ENCODE measurements around the gene AZU1.

The AZU1 gene

DNA sequence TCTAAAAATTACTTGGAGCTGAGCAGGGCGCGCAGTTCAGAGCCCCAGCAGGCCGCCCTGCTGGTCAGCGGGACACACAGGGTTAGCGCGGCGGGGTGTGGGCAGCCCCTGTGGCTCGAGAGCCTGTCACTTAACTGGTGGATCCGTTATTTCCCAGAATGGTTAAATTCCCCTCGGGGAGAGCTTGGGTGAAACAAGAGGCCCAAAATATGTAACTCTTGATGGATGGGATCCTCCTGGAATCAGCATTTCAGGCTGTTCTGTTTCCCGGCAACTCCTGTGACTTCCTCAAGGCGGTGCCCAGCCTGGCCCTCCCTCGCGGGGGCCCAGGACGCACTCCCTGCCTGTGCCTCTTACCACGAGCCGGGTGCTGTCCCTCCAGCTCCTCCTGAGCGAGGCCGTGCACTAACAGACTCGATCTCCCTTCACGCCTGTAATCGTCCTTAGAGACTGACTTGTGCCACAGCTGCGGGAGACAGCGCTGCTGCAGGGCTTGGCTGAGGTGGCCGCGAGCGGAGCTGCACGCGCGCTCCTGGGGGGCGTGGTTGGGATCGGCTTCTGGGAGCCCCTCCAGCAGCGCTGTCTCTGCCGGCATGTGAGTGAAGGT lies 20.7 kb upstream of the AZU1 start:
- peaks cover 96% of the 10 kb centered on the region for H4K20me1 ChIP-seq (ENCODE audit: insufficient read depth, low read length)
- no peak overlapping the region for H3K9ac ChIP-seq (ENCODE audit: low read depth, low read length)
- H3K36me3 ChIP-seq (ENCODE audit: insufficient read depth, low read length), result peaks cover 99% of the 10 kb centered on the region
- no peak overlapping the region for H2AFZ ChIP-seq (ENCODE audit: low read depth, low read length)
- H3K9me3 ChIP-seq (ENCODE audit: insufficient read depth, low read length, severe bottlenecking), result no peaks in the 10 kb centered on the region
- H3K27me3 ChIP-seq (ENCODE audit: insufficient read depth, low read length, poor library complexity), result no peaks in the 10 kb centered on the region
- H3K4me3 ChIP-seq (ENCODE audit: low read depth in 1 of 2, low read length in 2 of 2), result no peak overlapping the region
- H3K4me1 ChIP-seq (ENCODE audit: insufficient read depth, low read length), result peaks cover 5% of the 10 kb centered on the region
- DNase-seq (no peak), ATAC-seq (ENCODE audit: insufficient read depth, low read depth) (no peak; the same call in 2 of the 3 replicates)
- TF ChIP-seq EZH2 (IDR thresholded peaks at IDR 0.05; ENCODE audit: borderline replicate concordance, low read depth, low read length, severe bottlenecking), result no peak
- TF ChIP-seq, protein P1, sequence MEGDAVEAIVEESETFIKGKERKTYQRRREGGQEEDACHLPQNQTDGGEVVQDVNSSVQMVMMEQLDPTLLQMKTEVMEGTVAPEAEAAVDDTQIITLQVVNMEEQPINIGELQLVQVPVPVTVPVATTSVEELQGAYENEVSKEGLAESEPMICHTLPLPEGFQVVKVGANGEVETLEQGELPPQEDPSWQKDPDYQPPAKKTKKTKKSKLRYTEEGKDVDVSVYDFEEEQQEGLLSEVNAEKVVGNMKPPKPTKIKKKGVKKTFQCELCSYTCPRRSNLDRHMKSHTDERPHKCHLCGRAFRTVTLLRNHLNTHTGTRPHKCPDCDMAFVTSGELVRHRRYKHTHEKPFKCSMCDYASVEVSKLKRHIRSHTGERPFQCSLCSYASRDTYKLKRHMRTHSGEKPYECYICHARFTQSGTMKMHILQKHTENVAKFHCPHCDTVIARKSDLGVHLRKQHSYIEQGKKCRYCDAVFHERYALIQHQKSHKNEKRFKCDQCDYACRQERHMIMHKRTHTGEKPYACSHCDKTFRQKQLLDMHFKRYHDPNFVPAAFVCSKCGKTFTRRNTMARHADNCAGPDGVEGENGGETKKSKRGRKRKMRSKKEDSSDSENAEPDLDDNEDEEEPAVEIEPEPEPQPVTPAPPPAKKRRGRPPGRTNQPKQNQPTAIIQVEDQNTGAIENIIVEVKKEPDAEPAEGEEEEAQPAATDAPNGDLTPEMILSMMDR (IDR thresholded peaks at IDR 0.05; ENCODE audit: borderline replicate concordance, extremely low read depth, low read length, poor library complexity, severe bottlenecking), result no peak
- peaks cover 79% of the 10 kb centered on the region for H3K79me2 ChIP-seq (ENCODE audit: insufficient read depth, low read length)
- H3K27ac ChIP-seq (ENCODE audit: low read length), result no peak overlapping the region
- no peak overlapping the region for H3K4me2 ChIP-seq (ENCODE audit: insufficient read depth, low read length)

DNA sequence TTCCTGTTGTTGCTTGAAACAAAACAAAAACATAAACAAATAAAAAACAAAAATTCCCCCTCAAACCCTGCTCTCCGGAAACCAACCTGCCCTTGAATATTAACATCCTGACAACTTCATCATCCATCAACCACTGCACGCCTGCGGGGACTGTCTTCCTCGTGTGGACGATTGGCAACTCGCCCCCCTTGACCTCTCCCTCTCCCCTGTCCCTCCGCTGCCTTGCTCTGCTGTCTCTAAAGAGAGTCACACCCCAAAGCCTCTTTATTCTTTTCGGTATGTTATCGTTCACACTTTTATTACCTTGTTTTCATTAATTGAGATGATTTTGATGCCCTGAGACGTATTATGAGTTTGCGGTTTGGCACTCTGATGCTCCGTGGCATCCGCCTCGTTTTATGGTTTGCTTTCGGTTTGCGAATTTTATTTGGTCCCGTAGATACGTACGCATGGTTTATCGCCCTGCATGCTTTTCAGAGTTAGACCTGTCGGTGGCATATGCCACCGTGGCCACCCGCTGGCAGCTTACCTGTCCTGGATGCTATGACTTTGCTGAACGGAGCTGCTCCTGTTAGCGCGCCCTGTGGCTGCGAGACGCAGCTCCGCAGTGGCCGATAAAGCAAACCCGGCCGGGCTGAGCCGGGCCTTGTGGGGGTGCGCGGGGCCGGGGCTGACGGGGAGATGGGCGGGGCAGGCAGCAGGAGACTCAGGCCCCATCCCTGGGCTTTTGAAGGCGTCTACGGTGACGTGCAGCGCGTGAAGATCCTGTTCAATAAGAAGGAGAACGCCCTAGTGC lies 19.8 kb upstream of the AZU1 start:
- H3K79me2 ChIP-seq (ENCODE audit: insufficient read depth, low read length), result peaks cover 70% of the 10 kb centered on the region
- no peaks in the 10 kb centered on the region for H3K27me3 ChIP-seq (ENCODE audit: insufficient read depth, low read length, poor library complexity)
- peaks cover 93% of the 10 kb centered on the region for H3K36me3 ChIP-seq (ENCODE audit: insufficient read depth, low read length)
- no peak overlapping the region for H3K9ac ChIP-seq (ENCODE audit: low read depth, low read length)
- no peaks in the 10 kb centered on the region for H3K9me3 ChIP-seq (ENCODE audit: insufficient read depth, low read length, severe bottlenecking)
- H3K27ac ChIP-seq (ENCODE audit: low read length), result no peak overlapping the region
- peaks cover 90% of the 10 kb centered on the region for H4K20me1 ChIP-seq (ENCODE audit: insufficient read depth, low read length)
- no peak overlapping the region for H2AFZ ChIP-seq (ENCODE audit: low read depth, low read length)
- H3K4me3 ChIP-seq (ENCODE audit: low read depth in 1 of 2, low read length in 2 of 2), result no peak overlapping the region
- H3K4me1 ChIP-seq (ENCODE audit: insufficient read depth, low read length), result no peaks in the 10 kb centered on the region
- H3K4me2 ChIP-seq (ENCODE audit: insufficient read depth, low read length), result no peak overlapping the region
- no peak for ATAC-seq (ENCODE audit: insufficient read depth, low read depth)
- no peak for TF ChIP-seq EZH2 (IDR thresholded peaks at IDR 0.05; ENCODE audit: borderline replicate concordance, low read depth, low read length, severe bottlenecking)
- no peak for DNase-seq

DNA sequence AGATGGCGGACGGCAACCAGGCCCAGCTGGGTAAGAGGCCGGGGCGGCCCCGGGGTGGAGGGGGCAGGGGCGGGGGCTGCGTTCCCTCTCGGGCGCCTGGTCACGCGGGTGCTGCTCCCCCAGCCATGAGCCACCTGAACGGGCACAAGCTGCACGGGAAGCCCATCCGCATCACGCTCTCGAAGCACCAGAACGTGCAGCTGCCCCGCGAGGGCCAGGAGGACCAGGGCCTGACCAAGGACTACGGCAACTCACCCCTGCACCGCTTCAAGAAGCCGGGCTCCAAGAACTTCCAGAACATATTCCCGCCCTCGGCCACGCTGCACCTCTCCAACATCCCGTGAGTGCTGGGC lies 19.2 kb upstream of the AZU1 start:
- no peaks in the 10 kb centered on the region for H3K9me3 ChIP-seq (ENCODE audit: insufficient read depth, low read length, severe bottlenecking)
- no peak overlapping the region for H3K9ac ChIP-seq (ENCODE audit: low read depth, low read length)
- H3K27me3 ChIP-seq (ENCODE audit: insufficient read depth, low read length, poor library complexity), result no peaks in the 10 kb centered on the region
- no peak overlapping the region for H3K27ac ChIP-seq (ENCODE audit: low read length)
- H4K20me1 ChIP-seq (ENCODE audit: insufficient read depth, low read length), result peaks cover 86% of the 10 kb centered on the region
- H3K4me2 ChIP-seq (ENCODE audit: insufficient read depth, low read length), result no peak overlapping the region
- no peaks in the 10 kb centered on the region for H3K4me1 ChIP-seq (ENCODE audit: insufficient read depth, low read length)
- no peak overlapping the region for H2AFZ ChIP-seq (ENCODE audit: low read depth, low read length)
- no peak for ATAC-seq (ENCODE audit: insufficient read depth, low read depth)
- no peak for TF ChIP-seq EZH2 (IDR thresholded peaks at IDR 0.05; ENCODE audit: borderline replicate concordance, low read depth, low read length, severe bottlenecking)
- TF ChIP-seq, protein P1 (IDR thresholded peaks at IDR 0.05; ENCODE audit: borderline replicate concordance, extremely low read depth, low read length, poor library complexity, severe bottlenecking), result no peak
- H3K4me3 ChIP-seq (ENCODE audit: low read depth in 1 of 2, low read length in 2 of 2), result no peak overlapping the region
- H3K36me3 ChIP-seq (ENCODE audit: insufficient read depth, low read length), result peaks cover 91% of the 10 kb centered on the region
- DNase-seq, result no peak
- peaks cover 64% of the 10 kb centered on the region for H3K79me2 ChIP-seq (ENCODE audit: insufficient read depth, low read length)

DNA sequence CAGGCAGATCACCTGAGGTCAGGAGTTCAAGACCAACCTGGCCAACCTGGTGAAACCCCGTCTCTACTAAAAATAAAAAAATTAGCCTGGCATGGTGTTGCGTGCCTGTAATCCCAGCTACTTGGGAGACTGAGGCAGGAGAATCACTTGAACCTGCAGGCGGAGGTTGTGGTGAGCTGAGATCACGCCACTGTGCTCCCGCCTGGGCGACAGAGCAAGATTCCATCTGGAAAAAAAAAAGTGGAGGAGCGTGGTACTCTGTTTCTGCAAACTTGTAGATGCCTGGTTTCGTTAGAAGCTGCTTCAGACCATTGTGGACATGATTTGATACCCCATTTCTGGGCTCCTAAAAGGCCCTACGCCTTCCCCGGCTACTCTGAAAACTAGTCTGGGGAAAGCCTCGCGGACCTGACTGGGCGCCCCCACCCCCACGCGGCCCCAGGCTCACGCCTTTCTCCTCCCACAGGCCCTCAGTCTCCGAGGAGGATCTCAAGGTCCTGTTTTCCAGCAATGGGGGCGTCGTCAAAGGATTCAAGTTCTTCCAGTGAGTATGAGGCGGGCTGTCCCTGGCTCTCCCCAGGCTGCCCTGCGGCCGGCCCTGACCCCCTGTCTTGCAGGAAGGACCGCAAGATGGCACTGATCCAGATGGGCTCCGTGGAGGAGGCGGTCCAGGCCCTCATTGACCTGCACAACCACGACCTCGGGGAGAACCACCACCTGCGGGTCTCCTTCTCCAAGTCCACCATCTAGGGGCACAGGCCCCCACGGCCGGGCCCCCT lies 17.4 kb upstream of the AZU1 start:
- Histone ChIP-seq H3K4me1 (ENCODE audit: insufficient read depth, low read length) (no peaks in the 10 kb centered on the region), H3K79me2 (ENCODE audit: insufficient read depth, low read length) (peaks cover 46% of the 10 kb centered on the region), H4K20me1 (ENCODE audit: insufficient read depth, low read length) (peaks cover 82% of the 10 kb centered on the region), H3K36me3 (ENCODE audit: insufficient read depth, low read length) (peaks cover 82% of the 10 kb centered on the region), H3K4me2 (ENCODE audit: insufficient read depth, low read length) (no peak overlapping the region), H2AFZ (ENCODE audit: low read depth, low read length) (no peak overlapping the region), H3K4me3 (ENCODE audit: low read depth in 1 of 2, low read length in 2 of 2) (no peak overlapping the region), H3K27me3 (ENCODE audit: insufficient read depth, low read length, poor library complexity) (no peaks in the 10 kb centered on the region), H3K27ac (ENCODE audit: low read length) (no peak overlapping the region), H3K9ac (ENCODE audit: low read depth, low read length) (no peak overlapping the region), H3K9me3 (ENCODE audit: insufficient read depth, low read length, severe bottlenecking) (no peaks in the 10 kb centered on the region)
- TF ChIP-seq EZH2 (IDR thresholded peaks at IDR 0.05; ENCODE audit: borderline replicate concordance, low read depth, low read length, severe bottlenecking), result no peak
- TF ChIP-seq, protein P1 (IDR thresholded peaks at IDR 0.05; ENCODE audit: borderline replicate concordance, extremely low read depth, low read length, poor library complexity, severe bottlenecking), result no peak
- DNase-seq (no peak), ATAC-seq (ENCODE audit: insufficient read depth, low read depth) (no peak)

Data from DND-41 (cell line).